ELF-1 (cell line): ENCODE results near the gene BTN3A1.
"Not testable (repeated sequence)": the region's sequence is repeated elsewhere in the genome, so short reads cannot be mapped to it uniquely, and the experiment has no call there.

Experiments
- DNase-seq: peaks from one replicate; pipeline ENCODE4 v3.0.0-alpha.2; 2016; ENCODE audit warnings: low read depth, low spot score

Gene BTN3A1

GRCh38 chr6:26414281-26414680 is 12.2 kb downstream of the BTN3A1 start:
- no peak for DNase-seq

GRCh38 chr6:26415036-26415614 is 13.1 kb downstream of the BTN3A1 start:
- DNase-seq, result no peak

DNA sequence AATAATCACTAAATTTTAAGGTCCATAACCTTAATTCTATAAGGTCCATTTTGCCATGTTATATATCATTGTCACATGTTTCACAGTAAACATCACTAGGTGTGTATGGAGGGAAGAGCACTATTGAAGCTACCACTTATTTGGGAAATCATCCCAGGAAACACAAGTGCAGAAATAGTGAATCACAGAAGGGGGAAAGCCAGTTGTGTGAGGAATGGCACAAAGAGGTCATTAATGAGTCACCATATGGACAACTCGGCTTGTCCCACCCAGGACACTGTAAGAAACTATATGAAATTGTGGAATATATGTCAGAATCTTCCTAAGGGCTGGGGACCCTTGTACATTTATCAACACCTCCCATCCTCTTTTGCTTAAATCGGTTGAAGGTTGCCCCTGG is 13.7 kb downstream of the BTN3A1 start:
- no peak for DNase-seq

GRCh38 chr6:26416288-26416687 is 14.2 kb downstream of the BTN3A1 start:
- DNase-seq, result no peak

- not testable (repeated sequence) for DNase-seq
These were observed 16.0 kb downstream of the BTN3A1 start for GRCh38 chr6:26418077-26418476.

DNA sequence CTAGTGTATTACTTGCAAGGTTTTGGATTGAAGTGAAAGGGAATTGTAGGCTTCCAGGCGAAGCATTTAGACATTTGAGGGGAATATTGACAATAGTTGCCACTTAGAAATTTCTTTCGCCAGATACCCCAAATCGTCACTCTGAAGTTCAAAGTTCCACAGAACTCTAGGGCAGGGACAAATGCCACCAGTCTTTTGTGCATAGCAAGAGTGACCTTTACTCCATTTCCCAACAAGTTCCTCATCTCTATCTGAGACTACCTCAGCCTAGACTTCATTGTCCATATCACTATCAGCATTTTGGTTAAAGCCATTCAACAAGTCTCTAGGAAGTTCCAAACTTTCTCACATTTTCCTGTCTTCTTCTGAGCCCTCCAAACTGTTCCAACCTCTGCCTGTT is 16.7 kb downstream of the BTN3A1 start:
- DNase-seq, result not testable (repeated sequence)

DNA sequence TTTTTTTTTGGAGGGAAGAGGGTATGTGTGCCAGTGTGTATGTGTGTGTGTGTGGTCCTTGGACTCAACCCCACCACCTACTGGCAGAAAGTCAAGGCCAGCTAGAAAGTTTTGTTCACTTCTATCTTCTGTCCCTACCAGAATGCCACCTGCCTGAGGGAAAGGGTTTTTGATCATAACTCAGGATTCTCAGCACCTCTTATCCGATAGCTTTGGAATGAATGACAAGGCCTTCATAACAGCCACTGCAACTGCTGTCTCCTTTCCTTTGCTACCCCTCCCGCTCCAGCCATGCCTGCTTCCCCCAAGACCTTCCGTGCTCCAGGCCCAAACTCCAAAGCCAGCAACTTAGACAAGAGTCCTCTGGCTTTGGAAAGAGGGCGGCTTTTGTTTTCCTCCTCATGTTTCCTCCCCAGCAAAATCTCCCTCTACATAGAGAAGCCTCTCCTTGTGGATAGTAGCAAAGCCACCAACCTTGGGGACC is 18.7 kb downstream of the BTN3A1 start:
- peak; percentile 42 for DNase-seq

- DNase-seq, result peak; percentile 87
These were observed 19.4 kb downstream of the BTN3A1 start for GRCh38 chr6:26421259-26422144.

GRCh38 chr6:26422329-26422728 is 20.3 kb downstream of the BTN3A1 start:
- no peak for DNase-seq

DNA sequence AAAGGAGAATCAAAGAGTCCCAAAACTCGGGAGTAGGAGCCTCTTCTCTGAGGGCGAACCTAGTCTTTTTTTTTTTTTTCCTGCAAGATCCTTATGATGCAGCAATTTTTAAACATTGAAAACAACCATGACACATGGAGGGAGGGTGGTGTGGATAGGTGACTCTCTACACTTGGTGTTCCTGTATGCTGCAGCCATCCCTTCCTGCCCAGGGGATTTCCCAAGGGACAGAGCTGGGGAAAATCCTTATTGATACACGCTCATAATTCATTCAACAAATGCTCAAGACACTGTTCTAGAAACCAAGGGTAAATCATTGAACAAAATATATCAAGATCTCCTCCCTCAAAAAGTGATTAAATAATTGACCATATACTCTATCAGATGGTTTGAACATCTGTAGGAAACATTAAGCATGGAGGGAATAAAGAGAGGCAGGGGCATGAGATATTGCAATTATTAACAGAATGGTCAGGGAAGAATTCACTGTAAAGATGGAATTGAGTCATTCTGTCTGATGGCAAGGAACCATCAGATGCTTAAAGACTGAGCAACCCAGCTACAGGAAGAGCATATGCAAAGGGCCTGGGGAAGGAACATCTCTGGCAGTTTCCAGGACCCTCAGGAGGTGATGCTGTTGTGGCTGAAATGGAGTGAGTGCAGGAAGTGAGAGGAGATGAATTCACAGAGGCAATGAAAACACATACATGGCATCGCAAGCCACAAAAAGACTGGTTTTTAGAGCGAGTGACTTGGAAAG is 24.8 kb downstream of the BTN3A1 start:
- DNase-seq, result no peak

DNA sequence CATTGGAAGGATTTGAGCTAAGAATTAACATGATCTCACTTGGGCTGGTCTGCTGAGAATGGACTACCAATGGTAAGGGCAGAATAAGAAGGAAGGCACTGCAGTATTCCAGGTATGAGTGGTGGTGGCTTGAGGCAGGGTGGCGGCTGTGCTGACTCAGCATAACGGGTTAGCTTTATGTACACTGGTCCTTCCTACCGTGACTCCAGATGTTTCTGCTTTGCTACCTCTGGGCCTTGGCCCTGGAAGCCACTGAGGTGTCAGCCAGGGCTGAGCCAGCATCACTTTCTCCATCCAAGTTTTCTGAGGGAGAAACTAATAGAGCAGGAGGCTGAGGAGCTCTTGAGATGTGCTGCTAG is 25.4 kb downstream of the BTN3A1 start:
- DNase-seq, result no peak

GRCh38 chr6:26428206-26428605 is 26.1 kb downstream of the BTN3A1 start:
- DNase-seq, result no peak

DNA sequence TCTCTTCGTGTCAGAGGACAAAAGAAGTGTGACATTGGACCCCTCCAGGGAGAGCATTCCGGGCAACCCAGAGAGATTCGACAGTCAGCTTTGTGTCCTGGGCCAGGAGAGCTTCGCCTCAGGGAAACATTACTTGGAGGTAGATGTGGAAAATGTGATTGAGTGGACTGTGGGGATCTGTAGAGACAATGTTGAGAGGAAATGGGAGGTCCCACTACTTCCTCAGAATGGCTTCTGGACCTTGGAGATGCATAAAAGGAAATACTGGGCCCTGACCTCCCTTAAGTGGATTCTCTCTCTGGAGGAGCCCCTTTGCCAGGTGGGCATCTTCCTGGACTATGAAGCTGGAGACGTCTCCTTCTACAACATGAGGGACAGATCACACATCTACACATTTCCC is 28.7 kb downstream of the BTN3A1 start:
- DNase-seq, result no peak

DNA sequence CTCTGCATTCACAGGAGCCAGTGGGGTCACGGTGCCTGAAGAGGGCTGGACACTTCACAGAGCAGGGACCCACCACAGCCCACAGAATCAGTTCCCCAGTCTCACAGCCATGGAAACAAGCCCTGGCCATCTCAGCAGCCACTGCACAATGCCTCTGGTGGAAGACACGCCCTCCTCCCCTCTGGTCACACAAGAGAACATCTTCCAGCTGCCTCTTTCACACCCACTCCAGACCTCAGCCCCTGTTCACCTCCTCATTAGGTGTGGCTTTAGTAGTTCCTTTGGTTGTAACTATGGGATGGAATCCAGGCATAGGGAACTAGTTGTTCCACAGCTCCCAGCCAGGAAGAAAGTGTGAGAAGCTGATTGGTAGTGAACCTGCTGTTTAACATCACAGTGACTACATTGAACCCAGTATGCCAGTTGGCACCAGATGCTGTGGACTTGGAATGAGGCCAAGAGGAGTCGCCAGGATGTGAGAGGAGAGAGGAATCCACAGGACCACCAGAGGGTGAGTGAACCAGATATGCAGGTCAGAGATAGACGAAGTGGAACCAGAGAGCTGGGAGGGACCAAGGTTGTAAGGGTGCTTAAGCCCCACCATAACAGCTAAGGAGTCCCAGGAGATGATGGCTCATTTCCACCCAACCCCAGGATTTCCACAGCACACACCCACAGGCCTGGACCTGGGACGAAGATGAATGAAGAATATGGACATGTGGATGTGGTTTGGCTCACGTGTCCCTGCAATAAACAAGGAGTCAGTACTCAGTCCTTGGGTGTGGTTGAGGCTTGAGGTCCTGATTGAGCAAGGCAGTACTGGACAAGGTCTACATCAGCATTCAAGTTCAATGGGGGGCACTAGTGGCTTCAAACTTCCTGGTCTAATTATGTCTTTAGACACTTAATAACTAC is 29.4 kb downstream of the BTN3A1 start:
- no peak for DNase-seq

DNA sequence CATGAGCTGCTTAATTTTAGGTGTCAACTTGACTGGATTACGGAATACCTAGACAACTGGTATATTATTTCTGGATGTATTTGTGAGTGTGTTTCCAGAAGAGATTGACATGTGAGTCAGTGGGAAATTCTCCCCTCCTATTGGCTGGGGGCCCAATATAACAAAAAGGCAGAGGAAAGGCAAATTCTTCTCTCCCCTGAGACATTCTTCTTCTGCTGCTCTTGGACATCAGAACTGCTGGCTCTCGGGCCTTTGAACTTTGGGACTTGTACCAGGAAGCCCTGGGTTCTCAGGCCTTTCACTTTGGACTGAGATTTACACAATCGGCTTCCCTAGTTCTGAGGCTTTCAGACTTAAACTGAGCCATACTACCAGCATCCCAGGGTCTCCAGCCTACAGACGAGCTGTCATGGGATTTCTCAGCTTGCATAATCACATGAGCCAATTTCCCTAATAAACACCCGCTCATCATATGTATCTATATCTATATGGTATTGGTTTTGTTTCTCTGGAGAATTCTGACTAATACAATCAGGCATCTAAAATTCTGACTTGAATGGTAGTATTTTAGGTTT is 30.6 kb downstream of the BTN3A1 start:
- no peak for DNase-seq

- DNase-seq, result not testable (repeated sequence)
These were observed 31.6 kb downstream of the BTN3A1 start for GRCh38 chr6:26433680-26434079.

- no peak for DNase-seq
These were observed 33.9 kb downstream of the BTN3A1 start for GRCh38 chr6:26436018-26436417.

DNA sequence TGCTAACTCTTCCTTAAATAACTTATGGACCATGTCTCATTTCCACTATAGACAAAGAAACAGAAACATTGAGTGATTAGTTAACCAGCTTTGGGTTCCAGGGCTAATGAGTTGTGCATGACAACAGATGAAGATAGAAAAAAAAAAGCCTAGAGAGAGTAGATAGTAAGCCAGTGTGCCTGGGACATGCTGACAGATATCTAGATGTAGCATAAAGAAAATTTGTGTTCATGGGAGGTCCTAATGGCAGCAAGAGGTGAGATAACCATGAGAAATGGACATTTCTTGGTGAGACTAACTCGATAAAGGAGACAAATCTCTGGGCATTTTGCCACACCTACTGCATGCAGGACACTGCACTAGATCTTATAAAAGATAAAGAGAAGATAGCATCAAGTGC is 35.5 kb downstream of the BTN3A1 start:
- DNase-seq, result no peak

DNA sequence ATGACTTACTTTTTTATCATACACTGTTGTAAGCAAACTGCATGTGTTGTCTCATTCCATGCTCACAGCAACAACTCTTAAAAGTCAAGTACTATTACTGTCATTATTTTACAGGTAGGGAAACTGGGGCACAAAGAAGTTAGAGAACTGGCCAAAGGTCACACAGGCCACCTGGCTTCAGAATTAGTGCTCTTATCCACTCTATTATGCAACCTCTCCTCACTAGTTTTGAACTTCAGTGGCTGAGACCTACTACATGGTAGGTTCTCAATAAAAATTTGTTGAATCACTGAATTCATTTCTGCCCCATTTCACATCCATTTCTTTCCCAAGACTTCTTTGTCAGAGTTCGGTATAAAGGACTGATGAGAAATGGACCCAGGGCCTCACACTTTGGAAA is 35.9 kb downstream of the BTN3A1 start:
- DNase-seq, result no peak

GRCh38 chr6:26439151-26440125 is 37.4 kb downstream of the BTN3A1 start:
- DNase-seq, result no peak
